Stimulated activated CD4-positive, alpha-beta T cell treated with anti-CD3 and anti-CD28 coated beads, Interleukin-2, amount 100 ng/mL, for 48 hours (primary cell): ENCODE data around the gene TMEM109.
"Not testable (repeated sequence)": the region's sequence is repeated elsewhere in the genome, so short reads cannot be mapped to it uniquely, and the experiment has no call there.

Experiments
- DNase-seq, 2 donors: peaks; one replicate each; pipeline ENCODE4 v3.0.0-alpha.2; 2020

Gene TMEM109

GRCh38 chr11:60879104-60879503 lies 34.9 kb upstream of the TMEM109 start:
- DNase-seq, result no peak

- no peak for DNase-seq
Observed at GRCh38 chr11:60879971-60880588, 33.9 kb upstream of the TMEM109 start.

GRCh38 chr11:60880643-60881282 lies 33.2 kb upstream of the TMEM109 start:
- DNase-seq, result no peak

- peak in 1 of 2 donors; percentile 10 for DNase-seq
Observed at GRCh38 chr11:60887556-60887955, 26.4 kb upstream of the TMEM109 start.

GRCh38 chr11:60889869-60890311 lies 24.1 kb upstream of the TMEM109 start:
- DNase-seq, result no peak

GRCh38 chr11:60890696-60891095 lies 23.3 kb upstream of the TMEM109 start:
- no peak for DNase-seq

GRCh38 chr11:60891103-60891741 lies 22.7 kb upstream of the TMEM109 start:
- no peak for DNase-seq

- DNase-seq, result no peak
Observed at GRCh38 chr11:60895687-60896086, 18.3 kb upstream of the TMEM109 start.

GRCh38 chr11:60897496-60897895 lies 16.5 kb upstream of the TMEM109 start:
- no peak for DNase-seq

GRCh38 chr11:60899046-60899936 lies 14.7 kb upstream of the TMEM109 start:
- peak; percentile 15 to 35 for DNase-seq

- DNase-seq, result no peak
Observed at GRCh38 chr11:60899977-60900376, 14.0 kb upstream of the TMEM109 start.

- no peak for DNase-seq
Observed at GRCh38 chr11:60900673-60901404, 13.1 kb upstream of the TMEM109 start.

- DNase-seq, result no peak
Observed at GRCh38 chr11:60902625-60903024, 11.3 kb upstream of the TMEM109 start.

- no peak for DNase-seq
Observed at GRCh38 chr11:60905047-60905446, 8.9 kb upstream of the TMEM109 start.

GRCh38 chr11:60905551-60906113 lies 8.3 kb upstream of the TMEM109 start:
- DNase-seq, result no peak

GRCh38 chr11:60906132-60906972 lies 7.6 kb upstream of the TMEM109 start, which contains the start of gene PRPF19:
Gene PRPF19 (minus strand): TSS chr11:60906585. CDS start chr11:60906382, 203 bp downstream.
- DNase-seq, result peak; percentile 99 to 100

GRCh38 chr11:60908803-60909202 lies 5.2 kb upstream of the TMEM109 start:
- no peak for DNase-seq

GRCh38 chr11:60909680-60910280 lies 4.2 kb upstream of the TMEM109 start:
- not testable (repeated sequence) for DNase-seq

GRCh38 chr11:60910281-60910687 lies 3.7 kb upstream of the TMEM109 start:
- no peak for DNase-seq

- DNase-seq, result no peak
Observed at GRCh38 chr11:60910711-60911380, 3.1 kb upstream of the TMEM109 start.
